ENCODE data around the gene PAK5.

PAK5 gene

GRCh38 chr20:9517297-9518162, 321.3 kb downstream of the PAK5 start:
- DNase-seq (ENCODE audit: low read depth) = no peak

GRCh38 chr20:9516234-9516871, 322.5 kb downstream of the PAK5 start:
- DNase-seq (ENCODE audit: low read depth) = no peak

DNA sequence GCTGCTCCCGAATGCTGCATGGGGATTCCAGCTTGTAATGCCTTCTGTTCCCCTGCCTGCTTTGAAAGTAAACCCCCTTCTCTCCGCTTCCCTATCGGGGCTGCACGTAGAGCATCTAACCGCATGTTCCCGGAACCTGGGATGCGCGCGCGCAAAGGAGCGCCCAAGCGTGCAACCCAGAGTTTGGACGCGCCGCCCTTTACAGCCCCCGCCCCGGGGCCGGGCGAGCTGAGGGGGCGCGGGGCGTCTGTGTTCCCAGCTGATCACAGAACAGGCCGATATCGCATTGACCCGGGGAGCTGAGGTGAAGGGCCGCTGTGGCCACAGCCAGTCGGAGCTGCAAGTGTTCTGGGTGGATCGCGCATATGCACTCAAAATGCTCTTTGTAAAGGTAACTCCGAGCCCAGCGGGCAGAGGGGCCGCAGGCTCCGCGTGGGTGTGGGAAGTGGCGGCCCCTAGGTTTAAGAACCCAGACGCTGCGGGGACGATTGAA, 323.1 kb downstream of the PAK5 start:
- no peak for DNase-seq (ENCODE audit: low read depth)

GRCh38 chr20:9515214-9515585, 323.7 kb downstream of the PAK5 start:
- DNase-seq (ENCODE audit: low read depth) = no peak

GRCh38 chr20:9514461-9515213, 324.2 kb downstream of the PAK5 start, which contains the start of gene LAMP5:
TSS of gene LAMP5 (plus strand) at chr20:9514590. CDS start at chr20:9514853, 263 bp downstream.
- DNase-seq (ENCODE audit: low read depth) = no peak

DNA sequence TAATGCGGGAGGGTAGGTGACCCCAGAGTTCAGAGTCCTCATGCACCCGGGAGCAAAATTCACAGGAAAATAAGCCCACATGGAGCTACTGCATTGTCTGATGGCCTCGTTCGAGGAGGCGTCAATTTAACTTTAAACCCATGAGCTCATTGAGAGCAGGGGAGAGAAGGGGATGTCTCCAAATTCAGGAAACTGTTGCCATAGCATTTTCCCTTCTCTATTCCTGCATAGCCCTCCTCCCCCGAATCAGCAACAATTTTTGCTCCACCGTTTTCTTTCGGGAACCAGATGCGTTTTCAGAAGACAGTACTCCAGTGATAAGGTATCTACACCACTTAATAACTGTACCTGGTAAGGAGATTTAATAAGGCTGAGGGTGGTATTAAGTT, 324.8 kb downstream of the PAK5 start:
- DNase-seq (ENCODE audit: low read depth) = no peak

DNA sequence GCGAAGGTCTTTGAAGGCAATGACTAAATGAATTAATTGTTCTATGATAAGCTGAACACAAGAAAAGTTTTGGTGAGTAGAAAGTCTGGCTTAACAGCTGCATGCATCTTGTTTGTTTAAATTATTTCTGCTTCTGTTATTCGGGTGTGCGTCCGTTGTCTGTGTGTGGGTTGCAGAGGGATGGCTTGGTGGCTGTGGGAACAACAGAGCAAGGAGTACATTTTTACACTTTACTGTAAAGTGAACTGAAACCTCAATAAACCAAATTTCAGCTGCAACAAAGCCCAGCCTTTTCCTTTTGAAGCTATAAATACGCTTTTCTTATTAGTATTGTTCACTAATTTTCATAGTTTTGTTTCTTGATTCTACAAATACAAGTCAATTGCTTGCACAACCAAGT, 328.0 kb downstream of the PAK5 start:
- DNase-seq (ENCODE audit: low read depth) = no peak

DNA sequence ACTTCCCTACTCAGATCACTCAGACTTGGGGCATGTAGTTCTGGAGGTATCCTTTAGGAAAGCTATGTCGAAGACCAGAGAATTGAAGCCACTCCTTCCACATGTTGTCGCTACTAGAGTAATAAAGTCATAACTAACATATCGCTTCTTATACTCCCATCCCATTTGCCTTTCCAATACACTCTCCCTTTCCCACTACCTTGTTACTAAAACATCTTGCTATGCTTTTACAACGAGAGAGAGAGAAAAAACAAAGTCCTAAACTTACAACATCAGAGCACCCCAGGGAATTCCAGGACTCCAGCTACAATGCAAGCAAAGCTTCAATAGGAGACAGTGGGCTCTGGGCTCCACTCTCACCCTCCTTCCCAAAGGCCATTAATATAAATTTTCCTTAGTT, 329.6 kb downstream of the PAK5 start:
- DNase-seq (ENCODE audit: low read depth) = no peak

DNA sequence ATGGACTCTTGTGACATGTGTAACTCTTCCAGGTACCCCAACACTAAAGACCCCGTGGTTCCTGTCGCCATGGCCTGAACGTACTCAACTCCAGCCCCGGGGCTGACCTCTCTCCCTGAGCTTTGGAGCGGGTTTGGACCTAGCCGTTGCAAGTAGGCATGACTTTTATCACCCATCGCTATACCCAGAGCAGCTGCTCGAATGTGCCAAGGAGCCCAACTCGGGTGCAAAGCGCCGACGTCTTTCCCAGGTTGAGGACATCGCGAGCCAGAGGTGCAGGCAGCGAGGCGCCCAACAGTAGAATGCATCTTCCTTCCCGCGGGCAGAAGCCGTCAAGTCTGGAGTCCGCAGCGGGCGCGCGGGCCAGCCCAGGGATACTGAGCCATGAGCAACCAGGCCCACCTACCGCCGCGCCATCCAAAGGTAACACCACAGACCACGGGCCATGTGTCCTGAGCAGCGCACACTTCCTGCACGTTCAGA, 330.1 kb downstream of the PAK5 start:
- no peak for DNase-seq (ENCODE audit: low read depth)

DNA sequence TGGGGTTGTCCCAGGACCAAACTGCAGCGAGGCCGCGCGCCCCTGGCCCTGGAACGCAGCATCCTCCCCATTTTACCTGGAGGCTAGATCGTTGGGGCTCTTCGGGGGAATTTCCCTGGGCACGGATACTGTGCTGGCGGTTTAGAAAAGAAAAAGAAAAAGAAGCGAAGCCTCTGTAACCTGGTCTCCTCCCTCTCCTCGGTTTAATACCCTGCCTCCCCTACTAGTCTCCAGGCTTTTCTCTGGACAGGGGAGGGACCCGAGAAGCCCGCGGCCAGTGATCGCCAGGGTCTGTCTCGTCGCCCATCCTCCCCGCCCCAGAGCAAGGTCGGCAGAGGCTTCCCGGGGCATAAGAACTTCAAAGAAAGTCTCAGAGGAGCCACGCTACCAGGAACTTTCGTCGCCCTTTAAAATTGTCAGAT, 330.6 kb downstream of the PAK5 start:
- DNase-seq (ENCODE audit: low read depth) = no peak

DNA sequence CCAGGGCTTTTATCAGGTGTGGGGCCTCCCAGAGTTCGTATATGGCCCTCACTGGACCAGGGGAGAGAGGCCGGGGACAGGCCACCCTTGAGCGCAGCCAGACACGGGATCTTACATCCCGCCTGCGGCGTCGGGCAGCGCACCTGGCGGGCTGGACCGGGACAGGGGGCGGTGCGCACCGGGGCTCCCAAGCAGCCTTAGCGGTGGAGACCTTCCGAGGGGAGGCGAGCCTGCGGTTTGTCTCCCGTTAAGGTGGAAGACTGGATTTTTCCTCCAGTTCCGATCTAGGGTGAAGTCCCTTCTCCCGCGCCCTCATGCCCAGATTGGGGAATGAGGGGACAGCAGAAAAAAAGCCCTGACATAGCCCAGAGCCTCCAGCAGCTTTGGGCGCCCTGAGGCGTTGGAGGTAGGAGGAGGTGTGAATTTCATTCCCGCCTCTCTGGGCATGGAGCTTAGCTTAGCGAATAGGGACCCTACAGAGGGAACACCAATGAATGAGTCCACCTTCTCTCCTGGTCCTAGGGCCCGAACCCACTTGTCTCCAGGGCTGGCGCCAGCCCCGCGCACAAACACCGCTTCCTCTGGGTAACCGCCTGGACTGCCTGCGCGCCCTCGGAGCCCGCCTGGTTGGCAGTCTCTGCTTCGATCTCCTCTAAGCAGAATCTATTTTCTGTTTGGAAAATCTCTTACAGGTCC, 331.2 kb downstream of the PAK5 start:
- no peak for DNase-seq (ENCODE audit: low read depth)

- DNase-seq (ENCODE audit: low read depth) = no peak
These were observed 331.9 kb downstream of the PAK5 start for GRCh38 chr20:9506964-9507369.

DNA sequence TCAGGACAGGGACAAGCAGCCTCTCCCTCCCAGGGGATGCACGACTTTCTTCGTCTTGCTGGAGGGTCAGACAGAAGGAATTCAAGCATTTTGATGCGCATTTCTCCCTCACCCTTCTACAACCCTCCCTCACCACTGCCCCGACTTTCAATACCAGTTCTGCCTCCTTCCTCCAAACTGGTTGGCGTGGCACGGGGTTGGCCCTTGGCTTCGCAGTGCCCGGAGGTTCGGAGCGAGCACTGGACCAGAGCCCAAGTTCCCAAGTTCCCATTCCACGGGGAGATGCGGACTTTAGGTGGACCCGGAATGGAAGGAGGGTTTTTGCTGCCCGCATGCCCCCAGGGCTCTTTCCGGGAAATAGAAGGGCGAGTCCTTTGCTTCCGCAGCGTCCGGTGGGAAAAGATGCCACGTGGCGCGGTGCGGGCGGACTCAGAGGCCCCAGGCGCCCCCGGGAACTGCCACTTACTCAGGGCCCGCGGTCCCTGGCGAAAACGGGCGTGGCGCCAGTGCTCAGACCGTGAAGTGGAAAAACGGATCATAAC, 332.5 kb downstream of the PAK5 start:
- DNase-seq (ENCODE audit: low read depth) = no peak

DNA sequence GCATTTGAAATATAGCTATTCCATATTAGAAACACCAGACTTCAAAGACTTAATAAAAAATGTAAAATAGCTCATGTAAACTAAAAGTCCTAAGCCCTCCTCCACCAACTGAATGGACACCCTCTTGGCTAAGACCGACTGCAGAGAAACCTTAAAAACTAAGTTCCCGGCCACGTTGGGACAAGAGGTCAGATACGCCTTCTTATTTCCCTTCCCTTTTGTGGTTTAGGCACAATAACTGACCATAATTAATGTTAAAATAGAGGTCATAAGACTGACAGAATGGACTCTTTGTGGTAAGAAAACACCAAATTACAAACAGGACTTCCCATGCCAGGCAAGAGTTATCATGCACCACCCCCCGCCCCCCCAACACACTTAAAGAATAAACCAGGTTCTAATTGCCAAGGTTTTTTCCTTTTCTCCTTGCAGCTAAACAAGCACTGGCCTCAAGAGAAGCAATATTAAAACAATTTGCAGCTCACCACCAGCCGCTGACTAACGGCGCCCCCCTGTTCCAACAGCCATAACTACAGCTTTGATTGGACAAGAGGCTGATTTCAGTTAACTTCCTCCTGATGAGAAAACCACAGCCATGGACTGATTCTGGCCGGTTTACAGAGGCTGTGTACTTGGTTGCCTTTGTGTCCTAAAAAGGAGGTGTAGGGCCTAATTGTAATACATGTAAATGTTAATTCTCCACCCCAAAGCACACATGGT, 335.2 kb downstream of the PAK5 start:
- peak; percentile 1 for DNase-seq (ENCODE audit: low read depth)

- no peak for DNase-seq (ENCODE audit: low read depth)
These were observed 337.4 kb downstream of the PAK5 start for GRCh38 chr20:9501473-9501872.

GRCh38 chr20:9500121-9500520, 338.8 kb downstream of the PAK5 start:
- no peak for DNase-seq (ENCODE audit: low read depth)

- no peak for DNase-seq (ENCODE audit: low read depth)
These were observed 339.6 kb downstream of the PAK5 start for GRCh38 chr20:9499126-9499899.

DNA sequence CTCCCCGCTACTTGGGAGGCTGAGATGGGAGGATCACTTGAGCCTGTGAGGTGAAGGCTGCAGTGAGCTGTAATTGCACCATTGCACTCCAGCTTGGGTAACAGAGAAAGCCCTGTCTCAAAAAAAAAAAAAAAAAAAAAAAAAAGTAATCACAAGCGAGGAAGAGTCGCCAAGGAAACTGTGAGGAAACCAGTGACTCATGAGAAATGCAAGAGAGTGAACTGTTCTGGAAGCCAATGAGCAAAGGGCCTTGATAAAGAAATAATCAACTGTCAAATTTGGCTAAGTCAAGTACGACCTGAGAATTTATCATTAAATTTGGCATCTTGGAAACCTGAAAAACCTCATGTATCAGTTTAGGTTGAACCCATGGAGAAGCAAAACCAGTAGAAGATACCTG, 340.6 kb downstream of the PAK5 start:
- no peak for DNase-seq (ENCODE audit: low read depth)

DNA sequence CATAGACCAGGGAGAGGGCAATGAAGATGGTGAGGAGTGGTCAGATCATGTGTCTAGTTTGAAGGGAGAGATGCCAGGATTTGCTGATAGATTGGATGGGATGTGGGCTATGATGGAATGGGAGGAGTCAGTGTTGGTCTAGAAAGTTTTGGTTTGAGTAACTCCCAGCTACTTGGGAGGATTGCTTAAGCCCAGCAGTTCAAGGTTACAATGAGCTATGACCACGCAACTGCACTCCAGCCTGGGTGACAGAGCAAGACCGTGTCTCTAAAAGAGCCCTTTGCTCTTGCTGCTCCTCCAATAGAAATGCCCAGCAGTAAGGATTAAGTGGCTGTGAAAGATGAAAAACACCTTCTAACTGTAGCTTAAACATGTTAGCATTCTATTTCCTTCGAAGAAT, 342.7 kb downstream of the PAK5 start:
- DNase-seq (ENCODE audit: low read depth) = no peak

- no peak for DNase-seq (ENCODE audit: low read depth)
These were observed 343.2 kb downstream of the PAK5 start for GRCh38 chr20:9495701-9496100.

Measured in fibroblast of the conjunctiva (primary cell).